Measurements from ENCODE around the gene CLK3. TPM values are rescaled to one million over a fixed set of nuclear protein-coding genes. Genes with fewer than 3 reads are reported as not detected.

The CLK3 gene
- total RNA-seq, 1 experiment from 2014 or later = 56.2 TPM

DNA sequence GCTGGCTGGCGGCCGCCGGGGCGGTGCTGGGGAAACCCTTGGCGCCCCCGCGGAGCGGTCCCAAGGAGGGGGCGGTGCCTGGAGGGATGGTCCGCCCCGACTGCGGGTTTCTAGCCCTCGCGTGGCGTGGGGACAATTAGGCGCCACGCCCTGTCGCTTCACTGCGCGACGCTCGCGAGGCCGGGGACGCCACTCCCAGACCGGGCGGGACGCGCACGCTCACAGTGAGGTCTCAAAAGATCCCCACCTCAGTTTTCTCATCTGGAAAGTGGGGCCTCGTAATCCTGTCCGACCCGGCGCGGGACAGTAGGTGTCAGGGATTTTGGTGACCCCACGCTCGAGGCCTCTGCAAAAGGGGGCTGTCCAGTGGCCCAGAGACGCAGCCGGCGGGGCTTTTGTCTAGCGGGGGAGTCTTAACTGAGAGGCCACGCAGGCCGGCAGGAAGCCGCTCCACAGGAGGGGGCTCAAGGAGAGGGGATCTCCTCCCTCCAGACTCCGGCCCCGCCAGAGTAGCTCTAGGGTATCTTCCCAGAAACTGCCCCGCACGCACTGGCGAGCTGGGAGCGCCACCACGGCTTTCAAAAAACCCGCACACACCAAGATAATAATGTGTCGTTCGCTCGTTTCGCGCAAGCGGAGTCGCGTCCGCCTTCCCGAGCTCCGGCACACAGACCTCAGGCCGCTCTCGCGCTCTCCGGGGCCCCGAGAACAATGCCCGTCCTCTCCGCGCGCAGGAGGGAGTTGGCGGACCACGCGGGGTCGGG, 710 bp upstream of the CLK3 start:
- H3K9ac ChIP-seq (ENCODE audit: low read length) = peak overlapping the region; percentile 98
- H3K36me3 ChIP-seq (ENCODE audit: low read depth, low read length) = peaks cover 7% of the 10 kb centered on the region; the same call in 1 of the 2 replicates
- ChIA-PET POLR2A (ENCODE audit: unreplicated experiment) (no interaction called here), CTCF (no interaction called here)
- peak overlapping the region; percentile 90 for H2AFZ ChIP-seq (ENCODE audit: low read length)
- H3K27ac ChIP-seq (ENCODE audit: low read length) = peak overlapping the region; percentile 68
- peak; percentile 44 for ATAC-seq
- intact Hi-C loops (cut with micrococcal nuclease) = loop anchor here (5.0 kb wide), 1 partner anchor 243 kb away; no protein-coding TSS in a partner anchor
- no peaks in the 10 kb centered on the region for H3F3A ChIP-seq (ENCODE audit: low read length, unreplicated experiment)
- peak; percentile 68 for DNase-seq
- no peaks in the 10 kb centered on the region for H3K9me3 ChIP-seq (ENCODE audit: low read length)
- H3K27me3 ChIP-seq (ENCODE audit: low read length) = no peaks in the 10 kb centered on the region
- H4K20me1 ChIP-seq (ENCODE audit: low read length) = peaks cover 26% of the 10 kb centered on the region
- peak overlapping the region; percentile 99 for H3K4me2 ChIP-seq (ENCODE audit: low read length)
- H3K9me2 ChIP-seq (replicated peaks; ENCODE audit: low read length) = no peaks in the 10 kb centered on the region
- peaks cover 50% of the 10 kb centered on the region for H3K79me2 ChIP-seq (ENCODE audit: low read length)
- H3K4me1 ChIP-seq (ENCODE audit: insufficient read depth, low read length) = peaks cover 16% of the 10 kb centered on the region
- TF ChIP-seq EZH2 (IDR thresholded peaks at IDR 0.05; ENCODE audit: low read length, unreplicated experiment) = no peak
- TF ChIP-seq, protein P1, sequence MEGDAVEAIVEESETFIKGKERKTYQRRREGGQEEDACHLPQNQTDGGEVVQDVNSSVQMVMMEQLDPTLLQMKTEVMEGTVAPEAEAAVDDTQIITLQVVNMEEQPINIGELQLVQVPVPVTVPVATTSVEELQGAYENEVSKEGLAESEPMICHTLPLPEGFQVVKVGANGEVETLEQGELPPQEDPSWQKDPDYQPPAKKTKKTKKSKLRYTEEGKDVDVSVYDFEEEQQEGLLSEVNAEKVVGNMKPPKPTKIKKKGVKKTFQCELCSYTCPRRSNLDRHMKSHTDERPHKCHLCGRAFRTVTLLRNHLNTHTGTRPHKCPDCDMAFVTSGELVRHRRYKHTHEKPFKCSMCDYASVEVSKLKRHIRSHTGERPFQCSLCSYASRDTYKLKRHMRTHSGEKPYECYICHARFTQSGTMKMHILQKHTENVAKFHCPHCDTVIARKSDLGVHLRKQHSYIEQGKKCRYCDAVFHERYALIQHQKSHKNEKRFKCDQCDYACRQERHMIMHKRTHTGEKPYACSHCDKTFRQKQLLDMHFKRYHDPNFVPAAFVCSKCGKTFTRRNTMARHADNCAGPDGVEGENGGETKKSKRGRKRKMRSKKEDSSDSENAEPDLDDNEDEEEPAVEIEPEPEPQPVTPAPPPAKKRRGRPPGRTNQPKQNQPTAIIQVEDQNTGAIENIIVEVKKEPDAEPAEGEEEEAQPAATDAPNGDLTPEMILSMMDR (conservative IDR thresholded peaks at IDR 0.05; ENCODE audit: low read depth, low read length) = no peak
- no peak for TF ChIP-seq EZH2phosphoT487 (IDR thresholded peaks at IDR 0.05; ENCODE audit: borderline replicate concordance, low read length)
- H3K4me3 ChIP-seq (ENCODE audit: low read length) = peak overlapping the region; percentile 100
- BruUV-seq (replicated peaks) = TSS peak; percentile 89

DNA sequence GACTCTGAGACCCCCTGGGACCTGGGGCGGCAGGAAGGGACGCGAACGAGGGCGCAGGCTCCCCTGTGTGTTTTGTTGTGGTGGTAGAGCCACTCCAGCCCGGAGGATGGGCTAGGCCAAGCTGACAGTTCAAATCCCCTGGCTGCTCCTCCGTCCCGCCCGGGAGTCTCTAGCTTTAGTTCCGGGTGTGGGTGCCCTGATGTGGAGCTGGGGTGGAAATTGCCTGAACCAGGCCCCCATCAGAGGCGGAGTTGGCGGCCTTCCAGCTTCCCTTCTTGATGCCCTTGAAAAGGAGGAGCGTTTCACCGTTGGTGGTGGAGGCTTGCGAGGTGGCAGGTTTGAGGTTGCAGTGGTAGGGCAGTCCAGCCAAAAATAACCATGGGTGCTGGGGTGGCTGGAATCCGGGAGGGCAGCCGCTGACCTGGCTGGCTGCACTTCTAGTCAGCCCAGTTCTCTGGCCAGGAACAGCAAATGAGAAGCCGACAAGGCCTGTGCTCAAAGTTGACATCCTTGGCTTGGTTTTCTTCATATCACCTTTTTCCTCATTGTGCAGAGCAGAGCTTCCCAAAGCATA, 817 bp downstream of the CLK3 start:
- ATAC-seq (0 out of 2 replicates have a peak, but pooled peaks have one; percentile 2), DNase-seq (peak; percentile 45)
- intact Hi-C loops (cut with micrococcal nuclease) = loop anchor here (2.0 to 5.0 kb wide), 2 partner anchors 156 to 244 kb away; partner anchors contain the start of gene UBL7
- ChIA-PET CTCF (no interaction called here), POLR2A (ENCODE audit: unreplicated experiment) (interaction anchor here (0.6 kb wide), 3 partner anchors 109 to 182 kb away, joined by 4 to 16 read pairs (median 5); no protein-coding TSS in a partner anchor)
- peaks cover 22% of the 10 kb centered on the region for H3K36me3 ChIP-seq (ENCODE audit: low read depth, low read length)
- H3K27ac ChIP-seq (ENCODE audit: low read length) = peak overlapping the region; percentile 66
- peak overlapping the region; percentile 70; the same call in 1 of the 2 replicates for H2AFZ ChIP-seq (ENCODE audit: low read length)
- BruUV-seq (replicated peaks) = no TSS peak
- H3K9me2 ChIP-seq (replicated peaks; ENCODE audit: low read length) = no peaks in the 10 kb centered on the region
- no peaks in the 10 kb centered on the region for H3F3A ChIP-seq (ENCODE audit: low read length, unreplicated experiment)
- H3K4me3 ChIP-seq (ENCODE audit: low read length) = peak overlapping the region; percentile 100
- peaks cover 30% of the 10 kb centered on the region for H4K20me1 ChIP-seq (ENCODE audit: low read length)
- H3K79me2 ChIP-seq (ENCODE audit: low read length) = peaks cover 64% of the 10 kb centered on the region
- H3K9me3 ChIP-seq (ENCODE audit: low read length) = no peaks in the 10 kb centered on the region
- H3K27me3 ChIP-seq (ENCODE audit: low read length) = no peaks in the 10 kb centered on the region
- H3K9ac ChIP-seq (ENCODE audit: low read length) = peak overlapping the region; percentile 98
- TF ChIP-seq EZH2 (IDR thresholded peaks at IDR 0.05; ENCODE audit: low read length, unreplicated experiment) = no peak
- no peak for TF ChIP-seq EZH2phosphoT487 (IDR thresholded peaks at IDR 0.05; ENCODE audit: borderline replicate concordance, low read length)
- TF ChIP-seq, protein P1 (conservative IDR thresholded peaks at IDR 0.05; ENCODE audit: low read depth, low read length) = no peak
- H3K4me2 ChIP-seq (ENCODE audit: low read length) = peak overlapping the region; percentile 99
- H3K4me1 ChIP-seq (ENCODE audit: insufficient read depth, low read length) = peaks cover 16% of the 10 kb centered on the region
